Stimulated activated CD4-positive, alpha-beta T cell treated with anti-CD3 and anti-CD28 coated beads, Interleukin-1b, Interleukin-23, amount 100 ng/mL, for 1 hour (primary cell): ENCODE results near the gene ATP1B1.
A peak's percentile ranks its signal among the peaks of the same experiment; 100 is the strongest.

Experiments used
- DNase-seq, 2 donors: peaks; one replicate each; pipeline ENCODE4 v3.0.0-alpha.2; 2020; ENCODE audit warnings: low read depth in 2 of 2

ATP1B1 gene

GRCh38 chr1:169106095-169106920, at the start of gene ATP1B1:
Gene ATP1B1 (plus strand): TSS chr1:169106690. CDS start chr1:169106830, 140 bp downstream.
- DNase-seq = peak; percentile 44 to 72

GRCh38 chr1:169059421-169059820, 47.1 kb upstream of the ATP1B1 start:
- DNase-seq = no peak

GRCh38 chr1:169060043-169060722, 46.3 kb upstream of the ATP1B1 start:
- DNase-seq = no peak

GRCh38 chr1:169060919-169061639, 45.4 kb upstream of the ATP1B1 start:
- no peak for DNase-seq

- DNase-seq = no peak
Observed at GRCh38 chr1:169062152-169062551, 44.3 kb upstream of the ATP1B1 start.

GRCh38 chr1:169064103-169064502, 42.4 kb upstream of the ATP1B1 start:
- DNase-seq = no peak

- DNase-seq = no peak
Observed at GRCh38 chr1:169070547-169070946, 35.9 kb upstream of the ATP1B1 start.

- DNase-seq = no peak
Observed at GRCh38 chr1:169070958-169071357, 35.5 kb upstream of the ATP1B1 start.

GRCh38 chr1:169072945-169073725, 33.4 kb upstream of the ATP1B1 start:
- no peak for DNase-seq

- no peak for DNase-seq
Observed at GRCh38 chr1:169078163-169078883, 28.2 kb upstream of the ATP1B1 start.

- DNase-seq = no peak
Observed at GRCh38 chr1:169081503-169082123, 24.9 kb upstream of the ATP1B1 start.

- DNase-seq = no peak
Observed at GRCh38 chr1:169085911-169086310, 20.6 kb upstream of the ATP1B1 start.

- no peak for DNase-seq
Observed at GRCh38 chr1:169086603-169087455, 19.7 kb upstream of the ATP1B1 start.

- no peak for DNase-seq
Observed at GRCh38 chr1:169087876-169088275, 18.6 kb upstream of the ATP1B1 start.

- no peak for DNase-seq
Observed at GRCh38 chr1:169089776-169090175, 16.7 kb upstream of the ATP1B1 start.

- no peak for DNase-seq
Observed at GRCh38 chr1:169090308-169090899, 16.1 kb upstream of the ATP1B1 start.

GRCh38 chr1:169090900-169091311, 15.6 kb upstream of the ATP1B1 start:
- DNase-seq = no peak

- no peak for DNase-seq
Observed at GRCh38 chr1:169091480-169091941, 15.0 kb upstream of the ATP1B1 start.

GRCh38 chr1:169092399-169092798, 14.1 kb upstream of the ATP1B1 start:
- no peak for DNase-seq
